ENCODE data around the gene DHX8.

DHX8 gene

GRCh38 chr17:43521389-43521788 lies 37.6 kb downstream of the DHX8 start:
- DNase-seq (ENCODE audit: low read depth in 1 of 2, low spot score in 1 of 2), result no peak
- TF ChIP-seq POLR2AphosphoS5 (IDR thresholded peaks at IDR 0.05; ENCODE audit: low read depth), result no peak
- no peak for TF ChIP-seq CTCF (IDR thresholded peaks at IDR 0.05; ENCODE audit: insufficient read depth, low read length)
- no peak for TF ChIP-seq SPI1 (IDR thresholded peaks at IDR 0.05; ENCODE audit: borderline replicate concordance, low read depth)
- TF ChIP-seq GABPA (IDR thresholded peaks at IDR 0.05; ENCODE audit: low read depth), result no peak
- no peak for TF ChIP-seq REST (IDR thresholded peaks at IDR 0.05; ENCODE audit: insufficient replicate concordance, low read depth)
- H3K27me3 ChIP-seq (ENCODE audit: insufficient read depth, poor library complexity, severe bottlenecking), result no peaks in the 10 kb centered on the region
- no peak overlapping the region for H3K27ac ChIP-seq (replicated peaks)
- no peak overlapping the region for H3K4me3 ChIP-seq (replicated peaks; ENCODE audit: insufficient read depth, low read length)

GRCh38 chr17:43524945-43525575 lies 41.3 kb downstream of the DHX8 start:
- Histone ChIP-seq H3K27me3 (ENCODE audit: insufficient read depth, poor library complexity, severe bottlenecking) (no peaks in the 10 kb centered on the region), H3K27ac (replicated peaks) (no peak overlapping the region), H3K4me3 (replicated peaks; ENCODE audit: insufficient read depth, low read length) (no peak overlapping the region)
- DNase-seq (ENCODE audit: low read depth in 1 of 2, low spot score in 1 of 2), result no peak
- TF ChIP-seq SPI1 (IDR thresholded peaks at IDR 0.05; ENCODE audit: borderline replicate concordance, low read depth) (no peak), POLR2AphosphoS5 (IDR thresholded peaks at IDR 0.05; ENCODE audit: low read depth) (no peak), CTCF (IDR thresholded peaks at IDR 0.05; ENCODE audit: insufficient read depth, low read length) (no peak), REST (IDR thresholded peaks at IDR 0.05; ENCODE audit: insufficient replicate concordance, low read depth) (no peak), GABPA (IDR thresholded peaks at IDR 0.05; ENCODE audit: low read depth) (no peak)

- TF ChIP-seq REST (IDR thresholded peaks at IDR 0.05; ENCODE audit: insufficient replicate concordance, low read depth) (no peak), POLR2AphosphoS5 (IDR thresholded peaks at IDR 0.05; ENCODE audit: low read depth) (no peak), CTCF (IDR thresholded peaks at IDR 0.05; ENCODE audit: insufficient read depth, low read length) (no peak), GABPA (IDR thresholded peaks at IDR 0.05; ENCODE audit: low read depth) (no peak), SPI1 (IDR thresholded peaks at IDR 0.05; ENCODE audit: borderline replicate concordance, low read depth) (no peak)
- Histone ChIP-seq H3K27me3 (ENCODE audit: insufficient read depth, poor library complexity, severe bottlenecking) (no peaks in the 10 kb centered on the region), H3K27ac (replicated peaks) (no peak overlapping the region), H3K4me3 (replicated peaks; ENCODE audit: insufficient read depth, low read length) (no peak overlapping the region)
- no peak for DNase-seq (ENCODE audit: low read depth in 1 of 2, low spot score in 1 of 2)
Measured at GRCh38 chr17:43526886-43527648, 43.3 kb downstream of the DHX8 start.
